GM19193 (cell line): ENCODE data around the gene UNK.

Experiments
- POLR2A ChIP-seq: IDR thresholded peaks from 4 replicates; pipeline ENCODE4 v1.6.1; 2011; ENCODE audit not compliant: insufficient read depth, insufficient read length; ENCODE audit errors: extremely low read depth

The UNK gene

GRCh38 chr17:75763269-75763607, 21.4 kb upstream of the UNK start:
- TF ChIP-seq POLR2A = no peak

- no peak for TF ChIP-seq POLR2A
Measured at GRCh38 chr17:75763613-75764416, 20.8 kb upstream of the UNK start.

GRCh38 chr17:75764417-75764710, 20.2 kb upstream of the UNK start:
- TF ChIP-seq POLR2A = no peak

GRCh38 chr17:75764711-75765421, 19.7 kb upstream of the UNK start, which contains the start of gene GALK1:
TSS of gene GALK1 (minus strand) at chr17:75765192. CDS start at chr17:75765136, 56 bp downstream.
- TF ChIP-seq POLR2A = peak; percentile 35

GRCh38 chr17:75765981-75766380, 18.6 kb upstream of the UNK start:
- no peak for TF ChIP-seq POLR2A

- TF ChIP-seq POLR2A = no peak
Measured at GRCh38 chr17:75767881-75768280, 16.7 kb upstream of the UNK start.

GRCh38 chr17:75769536-75769935, 15.1 kb upstream of the UNK start:
- no peak for TF ChIP-seq POLR2A

GRCh38 chr17:75771334-75772281, 13.0 kb upstream of the UNK start:
- no peak for TF ChIP-seq POLR2A

- TF ChIP-seq POLR2A = no peak
Measured at GRCh38 chr17:75773121-75773807, 11.3 kb upstream of the UNK start.

GRCh38 chr17:75773808-75774470, 10.7 kb upstream of the UNK start:
- TF ChIP-seq POLR2A = no peak

- no peak for TF ChIP-seq POLR2A
Measured at GRCh38 chr17:75774471-75774990, 10.1 kb upstream of the UNK start.

- TF ChIP-seq POLR2A = no peak
Measured at GRCh38 chr17:75774991-75775668, 9.5 kb upstream of the UNK start.

GRCh38 chr17:75776386-75777295, 8.0 kb upstream of the UNK start:
- no peak for TF ChIP-seq POLR2A

- no peak for TF ChIP-seq POLR2A
Measured at GRCh38 chr17:75777296-75777922, 7.2 kb upstream of the UNK start.
